OCI-LY1 (cell line): Measurements from ENCODE around the gene TET2.

Experiments
- EZH2 ChIP-seq: fragments of 200-600 bp; sonication (generic), shearing (Covaris generic); IDR thresholded peaks from 2 replicates; pipeline ENCODE4 v1.8.0; 2017; ENCODE audit warnings: borderline replicate concordance, mixed run types, mild to moderate bottlenecking, antibody characterized with exemption, low read length, moderate library complexity, mixed read lengths
- TF ChIP-seq, protein P1 (sequence below): fragments of 200-600 bp; sonication (generic), shearing (Covaris generic); IDR thresholded peaks from 2 replicates; pipeline ENCODE4 v1.5.1; 2017; ENCODE audit warnings: mild to moderate bottlenecking, antibody characterized with exemption, low read length, moderate library complexity, mixed read lengths

- TF ChIP-seq, protein P1, sequence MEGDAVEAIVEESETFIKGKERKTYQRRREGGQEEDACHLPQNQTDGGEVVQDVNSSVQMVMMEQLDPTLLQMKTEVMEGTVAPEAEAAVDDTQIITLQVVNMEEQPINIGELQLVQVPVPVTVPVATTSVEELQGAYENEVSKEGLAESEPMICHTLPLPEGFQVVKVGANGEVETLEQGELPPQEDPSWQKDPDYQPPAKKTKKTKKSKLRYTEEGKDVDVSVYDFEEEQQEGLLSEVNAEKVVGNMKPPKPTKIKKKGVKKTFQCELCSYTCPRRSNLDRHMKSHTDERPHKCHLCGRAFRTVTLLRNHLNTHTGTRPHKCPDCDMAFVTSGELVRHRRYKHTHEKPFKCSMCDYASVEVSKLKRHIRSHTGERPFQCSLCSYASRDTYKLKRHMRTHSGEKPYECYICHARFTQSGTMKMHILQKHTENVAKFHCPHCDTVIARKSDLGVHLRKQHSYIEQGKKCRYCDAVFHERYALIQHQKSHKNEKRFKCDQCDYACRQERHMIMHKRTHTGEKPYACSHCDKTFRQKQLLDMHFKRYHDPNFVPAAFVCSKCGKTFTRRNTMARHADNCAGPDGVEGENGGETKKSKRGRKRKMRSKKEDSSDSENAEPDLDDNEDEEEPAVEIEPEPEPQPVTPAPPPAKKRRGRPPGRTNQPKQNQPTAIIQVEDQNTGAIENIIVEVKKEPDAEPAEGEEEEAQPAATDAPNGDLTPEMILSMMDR = no peak
- no peak for TF ChIP-seq EZH2
Measured at GRCh38 chr4:105126311-105127169, 20.1 kb upstream of the TET2 start.
